Suppressor macrophage treated with lipopolysaccharide for 4 hours (primary cell): ENCODE measurements around the gene FSCN2.

Source experiments
- DNase-seq: peaks from one replicate; pipeline ENCODE4 v3.0.0-alpha.2; 2020

Gene FSCN2, protein sequence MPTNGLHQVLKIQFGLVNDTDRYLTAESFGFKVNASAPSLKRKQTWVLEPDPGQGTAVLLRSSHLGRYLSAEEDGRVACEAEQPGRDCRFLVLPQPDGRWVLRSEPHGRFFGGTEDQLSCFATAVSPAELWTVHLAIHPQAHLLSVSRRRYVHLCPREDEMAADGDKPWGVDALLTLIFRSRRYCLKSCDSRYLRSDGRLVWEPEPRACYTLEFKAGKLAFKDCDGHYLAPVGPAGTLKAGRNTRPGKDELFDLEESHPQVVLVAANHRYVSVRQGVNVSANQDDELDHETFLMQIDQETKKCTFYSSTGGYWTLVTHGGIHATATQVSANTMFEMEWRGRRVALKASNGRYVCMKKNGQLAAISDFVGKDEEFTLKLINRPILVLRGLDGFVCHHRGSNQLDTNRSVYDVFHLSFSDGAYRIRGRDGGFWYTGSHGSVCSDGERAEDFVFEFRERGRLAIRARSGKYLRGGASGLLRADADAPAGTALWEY

DNA sequence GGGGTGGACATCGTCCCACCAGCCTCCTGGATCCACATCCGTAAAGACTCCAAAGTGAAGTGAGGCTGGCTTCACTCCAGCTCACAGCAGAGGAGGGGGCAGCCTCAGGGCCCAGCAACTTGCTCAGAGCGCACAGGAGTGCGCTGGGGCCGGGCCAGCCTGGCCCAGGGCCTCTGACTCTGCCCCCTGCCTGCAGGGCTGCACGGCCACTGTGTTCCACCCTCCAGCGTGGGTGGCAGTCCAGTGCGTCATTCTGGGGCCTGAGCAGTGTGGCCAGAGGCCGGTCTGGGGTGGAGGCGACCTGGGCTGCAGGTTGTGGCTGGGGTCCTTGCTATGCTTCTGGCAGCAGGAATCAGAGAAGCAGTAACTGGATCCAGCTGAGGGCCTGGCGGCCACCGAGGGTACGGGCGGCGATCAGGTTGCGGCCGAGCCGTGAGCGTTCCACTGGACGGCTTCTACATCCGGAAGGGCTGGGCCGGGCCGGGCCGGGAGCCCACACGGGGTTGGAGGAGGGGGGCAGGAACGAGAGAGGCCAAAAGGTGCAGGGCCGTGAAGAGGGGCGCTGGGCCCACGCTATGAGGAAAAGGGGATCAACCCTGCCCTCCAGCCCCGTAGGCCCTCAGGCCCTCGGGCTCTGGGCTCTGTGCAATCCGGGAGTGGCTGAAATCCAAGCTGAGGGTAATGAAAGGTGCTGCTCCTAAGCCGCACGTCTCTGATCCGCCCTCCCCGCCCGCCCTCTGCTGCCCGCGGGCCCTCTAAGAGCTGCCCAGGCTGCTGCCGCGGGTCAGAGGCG lies at the start of gene FSCN2:
Gene FSCN2 (plus strand): TSS at position 787 of the 793 bp plus-strand sequence. CDS start 155 bp downstream, outside the sequence.
- DNase-seq = no peak

DNA sequence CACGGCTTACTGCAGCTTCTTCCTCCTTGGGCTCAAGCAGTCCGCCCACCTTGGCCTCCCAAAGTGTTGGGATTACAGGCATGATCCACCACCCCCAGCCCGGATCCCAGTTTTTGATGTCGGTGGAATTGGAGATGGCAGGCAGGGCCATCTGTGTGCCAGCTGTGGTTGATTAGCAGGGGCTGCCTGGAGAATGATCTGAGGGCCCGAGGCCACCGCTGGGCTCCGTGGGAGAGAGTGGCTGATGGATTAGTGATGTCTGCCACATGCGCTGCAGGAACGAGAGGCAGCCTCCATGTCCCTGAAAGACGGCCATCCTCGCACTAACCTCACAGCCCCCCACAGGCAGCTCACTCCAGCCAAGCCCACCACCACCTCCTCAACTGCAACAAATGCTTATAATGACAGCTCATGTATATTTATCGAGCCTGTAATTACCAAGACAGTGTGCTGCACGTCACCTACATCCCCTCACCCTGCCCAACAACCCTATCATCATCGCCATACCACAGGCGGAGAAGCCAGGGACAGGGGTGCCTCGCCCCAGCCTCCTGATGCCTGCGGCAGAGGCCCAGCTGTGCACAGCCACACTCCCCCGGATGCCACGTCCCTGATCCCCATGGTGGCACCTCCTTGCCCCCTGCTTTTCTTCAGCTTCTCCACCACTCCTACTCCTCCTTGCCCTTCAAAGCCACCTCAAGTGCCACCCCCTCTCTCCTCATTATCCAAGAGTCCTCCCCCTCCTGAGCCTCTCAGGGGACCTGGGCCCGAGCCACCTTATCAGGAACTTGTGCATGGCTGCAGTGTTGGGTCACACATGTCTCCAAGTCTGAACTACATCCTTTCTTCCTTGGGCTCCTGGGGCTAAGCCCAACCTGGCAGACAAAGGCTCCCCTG lies 48.8 kb upstream of the FSCN2 start:
- no peak for DNase-seq

DNA sequence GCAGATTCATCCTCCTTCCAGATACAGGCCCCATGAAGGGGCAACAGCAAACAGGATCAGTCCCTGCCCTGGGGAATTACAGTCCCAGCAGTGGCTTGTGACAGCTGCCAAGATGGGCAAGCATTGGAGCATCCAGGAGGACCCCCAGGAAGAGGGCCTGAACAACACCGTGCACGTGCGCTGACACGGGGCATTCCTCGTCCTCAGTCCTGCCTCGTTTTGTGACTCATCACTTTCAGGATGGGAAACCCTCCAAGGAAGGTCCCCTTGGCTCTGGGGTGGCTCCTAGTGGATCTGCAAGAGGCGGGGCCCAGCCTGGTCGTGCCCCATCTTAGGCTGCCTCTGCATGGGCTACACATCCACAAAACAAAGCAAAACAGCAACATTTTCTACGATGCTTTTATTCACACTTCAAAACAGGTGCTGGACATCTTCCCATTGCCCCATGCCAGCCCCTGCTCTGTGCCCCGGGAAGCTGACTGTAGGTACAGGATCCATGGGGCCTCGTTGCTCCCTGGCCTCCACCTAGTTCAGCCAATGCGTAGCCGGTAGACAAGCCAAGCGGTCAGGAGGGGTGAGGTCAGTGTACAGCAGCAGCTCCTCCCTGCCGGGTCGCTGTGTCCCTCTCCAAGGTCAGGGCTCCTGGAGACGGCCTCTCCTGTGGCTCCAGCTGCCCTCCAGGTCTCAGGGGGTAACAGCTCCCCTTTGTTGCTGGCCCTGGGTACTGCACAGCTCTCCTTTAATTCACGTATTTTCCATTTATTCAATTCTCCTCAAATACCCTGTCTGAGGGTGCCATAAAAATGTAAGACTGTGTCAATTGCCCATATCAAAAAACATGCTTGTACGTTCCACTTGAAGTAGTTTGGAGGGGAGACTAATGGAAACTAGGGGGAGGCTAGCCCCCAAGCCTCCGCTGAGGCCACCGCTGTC lies 47.8 kb upstream of the FSCN2 start:
- no peak for DNase-seq

DNA sequence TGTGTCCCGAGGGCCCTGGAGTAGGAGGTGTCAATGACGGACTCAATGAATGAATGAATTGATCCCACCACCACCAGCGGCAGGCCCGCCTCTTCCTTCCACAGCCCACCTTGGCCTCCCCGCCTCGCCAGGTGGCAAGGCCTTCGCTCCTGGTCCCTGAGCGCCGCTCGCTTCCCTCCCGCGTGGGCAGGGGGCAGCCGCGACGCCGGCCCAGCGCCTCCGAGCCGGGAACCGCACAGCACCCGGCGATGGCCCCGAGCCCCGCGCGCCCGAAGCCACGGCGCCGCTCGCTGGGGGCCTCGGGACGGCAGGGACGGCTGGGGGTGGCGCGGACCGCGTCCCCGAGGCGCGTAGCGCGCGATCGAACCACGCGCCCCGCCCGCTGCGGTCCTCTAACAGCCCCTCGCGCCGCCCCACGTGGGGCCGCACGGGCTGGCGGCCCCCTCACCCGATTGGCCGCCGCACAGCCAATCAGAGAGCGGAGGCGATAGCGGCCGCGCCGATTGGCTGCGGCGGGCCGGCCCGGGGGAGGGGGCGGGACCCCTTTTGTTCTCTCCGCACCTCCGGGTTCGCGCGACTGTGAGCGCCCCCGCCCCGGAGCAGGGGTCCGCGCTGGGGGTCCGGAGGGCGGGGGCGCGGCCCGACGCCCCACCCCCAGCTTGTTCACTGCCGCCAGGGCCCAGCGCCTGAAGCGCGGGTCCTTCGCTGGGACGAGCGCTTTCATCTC lies 46.9 kb upstream of the FSCN2 start:
- peak; percentile 70 for DNase-seq

DNA sequence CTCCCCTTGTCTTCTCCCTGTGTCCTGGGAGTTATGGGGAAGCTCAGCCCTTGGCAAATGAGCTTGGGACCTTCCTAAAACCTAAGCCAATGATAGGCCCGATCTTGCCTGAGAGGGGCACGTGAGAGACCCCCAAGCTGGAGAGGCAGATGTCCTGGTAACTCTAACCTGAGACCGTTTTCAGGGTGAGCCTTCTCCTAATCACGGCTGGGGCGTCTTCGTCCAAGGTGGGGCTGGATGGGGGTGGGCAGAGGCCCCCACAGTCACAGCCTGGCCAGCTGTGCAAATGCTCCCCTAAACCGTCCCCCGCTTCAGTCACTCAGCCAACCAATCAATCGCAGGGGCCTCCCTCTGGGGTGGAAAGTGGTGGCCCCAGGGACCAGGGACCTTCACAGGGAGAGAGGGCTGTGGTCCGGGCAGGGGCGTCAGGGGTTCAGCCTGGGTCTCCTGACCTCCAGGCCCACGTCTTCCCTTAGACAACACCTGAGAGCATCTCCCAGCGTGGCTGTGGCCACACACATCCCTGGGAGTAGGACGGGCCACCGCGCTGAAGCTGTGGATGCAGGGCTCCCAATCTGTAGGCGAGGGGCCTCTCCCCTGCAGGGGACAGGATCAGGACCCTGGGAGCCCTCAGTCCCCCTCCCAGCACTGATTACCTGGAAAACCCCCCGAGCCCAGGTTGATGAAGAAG lies 46.2 kb upstream of the FSCN2 start:
- DNase-seq = no peak

DNA sequence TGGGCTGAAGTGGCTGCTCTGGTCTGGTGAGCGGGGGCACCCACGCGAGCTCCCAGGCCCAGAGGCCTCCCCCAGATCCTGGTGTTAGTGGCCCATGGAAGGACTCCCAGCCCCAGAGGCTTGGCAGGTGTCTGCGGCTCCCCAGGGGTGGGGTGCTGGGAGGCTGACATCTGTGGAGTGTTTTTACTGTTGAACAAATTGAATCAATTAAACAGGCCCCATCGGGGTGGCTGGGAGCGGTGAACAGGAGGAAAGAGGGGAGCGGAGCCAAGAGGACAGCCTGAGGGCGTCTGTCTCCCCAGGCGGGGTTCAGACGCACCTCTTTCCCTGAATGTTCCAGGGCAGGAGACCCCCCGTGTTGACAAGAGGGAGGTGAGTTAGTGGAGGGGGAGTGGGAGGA lies 45.5 kb upstream of the FSCN2 start:
- no peak for DNase-seq

DNA sequence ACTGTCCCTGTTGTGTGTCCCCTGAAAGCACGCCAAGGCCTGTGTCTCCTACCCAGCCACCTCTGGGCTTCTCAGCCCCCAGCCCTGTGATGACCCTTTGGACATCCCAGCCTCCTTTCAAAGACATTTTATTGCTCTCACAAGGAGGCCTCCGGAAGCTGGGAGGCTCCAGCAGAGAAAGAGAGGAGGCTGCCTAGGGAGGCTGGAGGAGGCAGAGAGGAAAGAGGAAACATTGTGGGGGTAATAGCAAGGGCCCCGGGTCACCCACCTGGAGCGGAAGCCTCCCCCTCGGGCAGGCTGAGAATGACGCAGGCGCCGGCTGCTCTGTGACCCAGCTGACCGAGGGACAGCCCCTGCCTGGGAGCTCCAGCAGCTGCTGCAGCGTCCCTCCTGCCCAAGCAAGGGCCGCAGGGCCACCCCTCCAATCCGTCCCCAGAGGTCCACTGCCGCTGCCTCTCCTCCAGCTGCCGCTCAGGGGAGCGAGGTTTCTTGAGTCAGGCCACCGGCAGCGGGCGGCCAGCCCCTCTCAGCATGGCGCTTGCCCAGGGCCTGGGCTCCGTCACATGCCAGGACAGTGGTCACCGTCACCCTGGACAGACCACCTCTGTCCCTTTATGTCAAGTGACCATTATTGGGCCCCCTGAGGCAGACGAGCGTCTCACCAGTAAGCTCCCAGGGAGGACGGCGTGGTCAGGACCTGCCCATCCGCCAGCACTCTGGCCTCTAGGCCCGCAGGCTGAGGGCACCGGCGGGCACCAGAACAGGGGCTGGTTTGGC lies 44.9 kb upstream of the FSCN2 start:
- DNase-seq = peak; percentile 59

DNA sequence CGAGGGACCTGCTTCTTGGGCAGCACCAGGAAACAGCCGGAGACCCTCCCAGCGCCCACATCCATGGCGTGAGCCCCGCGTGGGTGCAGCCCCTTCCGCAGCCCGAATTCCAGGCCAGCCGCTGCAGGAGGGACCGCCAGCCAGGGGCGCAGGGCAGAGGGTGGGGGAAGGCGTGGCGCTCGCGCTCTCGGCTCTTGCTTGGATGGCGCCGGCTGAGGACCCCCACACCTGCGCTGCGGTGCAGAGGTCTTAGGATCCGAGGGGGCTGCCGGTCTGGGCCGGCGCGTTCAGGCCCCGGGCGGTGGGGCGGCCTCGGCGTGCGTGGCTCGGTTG lies 44.3 kb upstream of the FSCN2 start:
- DNase-seq = no peak

DNA sequence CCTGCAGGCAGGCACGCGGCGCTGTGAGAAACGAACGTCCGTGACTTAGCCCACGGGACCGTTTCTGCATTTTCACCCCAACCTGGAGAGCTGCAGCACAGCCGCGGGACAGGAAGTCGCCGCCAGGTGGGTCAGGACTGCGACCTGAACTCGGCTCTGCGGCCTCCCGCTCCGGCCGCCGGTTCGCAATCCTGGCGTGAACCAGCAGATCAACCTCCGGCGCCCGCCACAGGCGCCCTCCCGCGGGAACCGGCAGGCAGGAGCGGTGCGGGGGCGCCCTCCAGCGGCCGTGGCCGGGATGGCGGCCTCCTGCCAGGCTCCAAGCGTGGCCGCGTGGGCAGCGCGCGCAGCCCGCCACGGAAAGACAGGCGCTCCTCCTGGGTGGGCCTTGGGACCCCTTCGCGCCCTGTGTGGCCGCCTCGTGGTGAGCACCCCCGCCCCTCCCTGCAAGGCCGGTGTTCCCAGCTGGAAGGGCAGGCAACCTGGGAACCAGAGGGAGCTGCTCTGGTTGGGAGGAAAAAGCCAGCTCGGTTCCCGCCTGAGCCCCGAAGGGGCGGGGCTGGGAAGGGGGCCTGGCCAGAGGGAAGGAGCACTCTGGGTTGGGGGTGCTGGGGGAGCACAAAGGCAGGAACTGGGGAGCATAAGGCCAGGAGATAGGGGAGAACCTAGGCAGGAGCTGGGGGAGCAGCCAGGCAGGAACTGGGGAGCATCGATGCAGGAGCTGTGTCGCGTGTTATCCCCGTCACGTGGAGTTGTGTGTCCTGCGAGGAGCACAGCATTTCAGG lies 43.8 kb upstream of the FSCN2 start:
- DNase-seq = peak; percentile 90

DNA sequence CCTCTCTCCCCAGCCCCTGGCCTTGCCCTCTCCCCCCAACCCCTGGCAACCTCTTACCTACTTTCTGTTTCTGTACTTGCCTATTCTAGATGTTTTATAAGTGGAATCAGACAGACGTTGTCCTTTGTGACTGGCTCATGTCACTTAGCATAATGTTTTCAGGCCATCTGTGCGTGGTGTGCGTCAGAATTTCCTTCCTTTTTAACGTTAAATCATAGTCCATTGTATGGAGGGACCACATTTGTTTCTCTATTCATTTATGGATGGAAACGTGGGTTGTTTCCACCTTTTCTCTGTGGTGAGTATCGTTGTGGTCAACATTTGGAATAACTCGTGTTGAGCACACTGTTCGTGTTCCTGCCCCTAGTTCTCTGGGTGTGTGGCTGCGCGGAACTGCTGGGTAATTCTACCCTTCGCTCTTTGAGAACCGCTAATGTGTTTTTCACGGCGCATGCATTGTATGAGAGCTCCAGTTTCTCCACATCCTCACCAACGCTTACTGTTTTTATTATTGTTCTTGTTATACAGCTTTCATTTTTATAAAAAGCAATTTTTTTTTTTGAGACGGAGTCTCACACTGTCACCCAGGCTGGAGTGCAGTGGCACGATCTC lies 41.9 kb upstream of the FSCN2 start:
- DNase-seq = peak; percentile 31

DNA sequence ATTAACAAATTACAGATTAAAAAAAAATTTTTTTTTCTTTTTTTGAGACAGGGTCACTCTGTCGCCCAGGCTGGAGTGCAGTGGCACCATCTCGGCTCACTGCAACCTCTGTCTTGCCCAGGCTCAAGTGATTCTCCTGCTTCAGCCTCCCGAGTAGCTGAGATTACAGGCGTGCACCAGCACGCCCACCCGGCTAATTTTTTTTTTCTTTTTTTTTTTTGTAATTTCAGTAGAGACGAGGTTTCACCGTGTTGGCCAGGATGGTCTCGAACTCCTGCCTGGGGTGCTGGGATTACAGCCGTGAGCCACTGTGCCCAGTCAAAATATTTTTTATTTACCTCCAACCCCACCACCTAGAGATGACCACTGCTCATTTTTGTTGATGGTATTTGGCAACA lies 41.1 kb upstream of the FSCN2 start:
- no peak for DNase-seq

DNA sequence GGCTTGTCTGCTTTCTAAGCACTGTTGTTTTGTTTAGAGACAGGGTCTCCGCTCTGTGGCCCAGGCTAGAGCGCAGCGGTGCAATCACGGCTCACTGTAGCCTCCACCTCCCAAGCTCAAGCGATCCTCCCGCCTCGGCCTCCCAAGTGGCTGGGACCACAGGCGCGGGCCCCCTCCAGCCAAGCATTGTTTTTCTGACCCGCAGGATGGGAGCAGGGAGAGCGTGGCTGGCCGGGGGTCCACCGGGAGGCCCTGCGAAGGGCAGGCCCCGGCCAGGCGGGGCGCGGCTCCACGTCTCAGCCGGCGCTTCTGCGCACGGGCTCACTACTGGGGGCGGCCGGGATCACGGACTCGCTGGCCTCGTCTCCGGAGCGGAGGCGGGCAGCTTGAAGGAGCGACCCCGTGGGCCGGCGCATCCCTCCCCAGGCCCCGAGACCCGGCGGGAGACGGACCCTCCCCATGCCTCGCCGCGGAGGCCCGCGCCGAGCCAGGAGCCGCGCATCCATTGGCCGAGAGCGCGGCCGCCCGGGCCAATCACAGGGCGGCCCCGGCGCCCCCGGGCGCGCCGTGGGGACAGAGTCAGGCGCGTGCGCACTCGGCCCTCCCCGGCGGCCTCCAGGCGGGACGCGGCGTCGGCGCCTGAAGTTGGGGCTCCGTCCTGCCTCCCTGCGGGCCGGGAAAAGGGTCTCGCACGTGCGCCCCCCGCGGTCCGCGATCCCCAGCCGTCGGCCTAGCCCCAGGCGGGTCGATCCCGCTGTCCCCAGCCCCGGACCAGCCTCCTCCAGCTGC lies 40.5 kb upstream of the FSCN2 start:
- DNase-seq = peak; percentile 85

DNA sequence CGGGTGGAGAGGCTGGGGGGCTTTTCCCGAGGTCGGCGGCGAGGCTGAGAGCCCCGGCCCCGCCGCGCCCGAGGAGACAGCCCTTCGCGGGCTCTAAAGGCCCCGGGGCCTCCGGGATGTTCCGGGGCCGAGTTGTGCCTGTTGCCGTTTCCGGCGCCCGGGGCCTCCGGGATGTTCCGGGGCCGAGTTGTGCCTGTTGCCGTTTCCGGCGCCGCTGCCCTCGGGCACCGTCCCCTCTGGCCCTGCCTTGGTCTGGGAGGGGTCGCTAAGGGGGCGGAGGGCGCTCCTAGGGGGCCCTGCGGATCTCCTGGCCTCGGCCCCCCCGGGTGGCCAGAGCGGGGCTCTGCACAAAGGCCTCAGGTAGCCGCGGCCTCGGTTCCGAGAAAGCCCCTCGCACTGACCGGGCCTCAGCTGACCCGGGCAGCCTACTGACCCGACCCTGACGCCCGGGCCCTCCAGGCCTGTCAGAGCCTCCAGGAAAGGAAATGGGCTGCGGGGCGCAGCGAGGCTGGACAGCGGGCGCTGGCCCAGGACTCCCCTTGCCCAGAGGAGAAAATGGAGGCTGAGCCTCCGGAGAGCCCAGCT lies 39.8 kb upstream of the FSCN2 start:
- no peak for DNase-seq

DNA sequence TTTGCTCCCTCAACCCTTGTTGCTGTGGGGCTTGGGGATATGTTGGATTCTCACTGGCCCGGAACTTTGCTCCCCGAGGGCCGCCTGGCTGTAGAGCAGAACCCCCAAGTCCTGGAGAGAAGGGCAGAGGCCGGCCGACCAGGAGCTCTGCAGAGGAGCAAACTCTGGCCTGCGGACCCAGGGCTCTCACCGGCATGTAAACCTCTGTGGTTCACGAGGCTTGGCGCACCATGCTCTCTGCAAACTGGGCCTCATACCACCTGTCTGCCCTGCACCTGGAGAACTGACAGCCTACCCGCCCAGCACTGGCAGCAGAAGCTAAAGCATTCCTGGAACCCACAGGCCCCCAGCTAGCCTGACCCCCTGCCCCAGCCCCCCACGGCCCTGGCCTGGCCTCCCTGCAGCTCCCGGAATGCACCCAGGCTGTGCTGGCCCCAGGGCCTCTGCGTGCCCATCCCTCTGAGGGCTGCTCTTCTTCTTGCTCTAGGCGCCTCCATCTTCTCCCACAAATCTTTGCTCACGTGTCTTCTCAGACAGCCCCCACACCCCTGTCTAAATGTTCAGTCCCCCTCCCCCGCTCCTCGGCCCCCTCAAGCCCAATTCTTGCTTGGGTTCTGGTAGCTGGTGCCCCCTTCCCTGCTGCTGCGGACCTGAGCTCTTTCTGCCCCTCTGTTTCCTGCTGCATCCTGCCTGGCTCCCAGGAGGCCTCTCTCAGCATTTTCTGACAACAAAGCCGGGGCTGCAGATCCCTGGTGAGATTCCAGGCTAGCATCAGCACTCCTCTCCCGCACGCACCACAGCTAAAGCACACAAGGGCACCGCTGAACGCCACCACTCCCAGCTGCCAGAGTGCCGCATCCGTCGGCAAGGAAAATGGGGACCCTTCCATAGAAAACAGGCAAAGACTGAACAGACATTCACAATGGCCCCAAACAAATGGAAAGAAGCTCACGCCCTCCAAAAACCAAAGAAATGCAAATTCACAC lies 38.9 kb upstream of the FSCN2 start:
- no peak for DNase-seq

DNA sequence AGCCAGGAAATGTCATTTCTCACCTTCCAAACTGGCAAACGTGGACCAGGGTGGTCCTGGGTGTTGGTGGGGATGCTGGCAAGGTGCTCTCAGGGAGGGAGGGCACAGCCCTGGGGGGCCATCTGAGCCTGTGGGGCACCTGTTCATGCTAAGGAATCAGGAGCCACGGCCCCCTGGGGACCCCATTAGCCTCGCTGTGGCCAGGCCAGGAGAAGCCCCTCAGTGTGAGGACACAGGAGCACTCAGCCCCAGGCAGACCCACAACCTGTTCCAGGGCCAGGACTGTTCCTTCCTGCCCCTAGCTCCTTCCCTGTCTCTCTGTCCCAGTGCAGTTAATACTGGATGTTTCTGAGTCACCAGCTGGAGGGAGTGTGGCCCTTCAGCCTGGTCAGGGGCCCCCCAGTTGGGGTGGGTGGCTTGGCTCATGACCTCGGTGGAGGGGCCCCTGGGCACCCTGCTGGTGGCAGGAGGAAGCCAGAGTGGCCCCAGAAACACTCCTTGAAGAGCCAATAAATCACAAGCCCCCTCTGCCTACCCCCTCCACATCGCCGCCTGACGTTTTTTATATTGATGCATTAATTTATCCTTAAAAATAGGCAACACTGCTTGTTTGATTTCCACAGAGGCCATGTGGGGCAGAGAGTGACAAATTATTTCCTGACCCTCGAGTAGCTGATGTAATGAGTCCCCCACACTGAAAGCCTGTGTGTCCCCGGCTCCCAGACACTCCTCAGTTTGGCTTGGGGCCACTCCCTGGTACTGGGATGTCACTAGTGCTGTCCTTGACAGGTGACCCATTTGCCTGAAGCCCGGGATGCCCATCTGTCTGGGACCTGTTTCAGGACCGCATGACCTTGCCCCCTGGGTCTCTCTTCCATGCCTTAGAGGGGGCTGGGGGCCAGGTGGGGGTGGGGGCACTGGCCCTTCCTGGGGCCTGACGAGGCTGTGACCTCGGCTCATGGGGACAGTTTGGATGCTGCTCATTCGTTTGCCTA lies 37.9 kb upstream of the FSCN2 start:
- no peak for DNase-seq
